ENCODE data around the gene LCTL.
"Not testable (repeated sequence)": the region's sequence is repeated elsewhere in the genome, so short reads cannot be mapped to it uniquely, and the experiment has no call there.

Gene LCTL

DNA sequence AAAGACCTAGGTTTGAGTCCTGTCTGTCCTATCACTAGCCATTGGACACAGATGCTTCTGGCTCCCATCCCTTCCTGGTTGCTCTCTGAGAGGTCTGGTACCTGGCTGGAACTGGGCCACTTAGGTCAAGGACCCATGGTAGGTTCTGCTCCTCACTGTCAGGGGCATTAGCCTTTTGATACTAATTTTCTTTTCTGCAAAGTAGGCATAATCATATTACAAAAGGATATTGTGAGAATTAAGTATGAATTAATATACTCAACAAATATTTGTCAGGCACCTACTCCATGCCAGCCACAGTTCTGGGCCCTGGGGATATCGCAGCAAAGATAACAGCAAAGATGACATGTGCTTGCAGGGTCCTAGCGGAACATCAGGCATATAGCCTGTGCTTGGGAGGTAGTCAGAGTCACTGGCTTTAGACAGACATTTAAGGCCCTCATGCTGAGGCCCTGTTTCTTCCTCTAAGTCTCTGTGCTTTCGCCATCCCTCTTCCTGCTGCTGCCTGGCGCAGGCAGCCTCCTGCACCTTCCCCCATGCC is 25.6 kb upstream of the LCTL start:
- DNase-seq (ENCODE audit: low spot score) = no peak

DNA sequence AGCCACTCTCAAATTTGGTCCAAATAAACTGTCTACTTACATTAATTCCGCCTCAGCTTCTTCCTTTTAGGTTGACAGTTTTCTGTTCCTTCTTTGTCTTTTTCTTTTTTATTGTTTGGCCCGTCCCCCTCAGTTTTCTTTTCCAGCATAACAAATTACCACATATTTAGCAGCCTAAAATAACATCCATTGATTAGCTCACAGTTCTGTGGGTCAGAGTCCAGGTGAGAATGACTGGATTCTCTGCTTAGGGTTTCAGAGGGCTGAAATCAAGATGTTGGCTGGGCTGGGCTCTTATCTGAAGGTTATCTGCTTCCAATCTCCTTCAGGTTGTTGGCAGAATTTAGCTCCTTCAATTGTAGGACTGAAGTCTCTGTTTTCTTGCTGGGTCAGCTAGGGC is 24.6 kb upstream of the LCTL start:
- no peak for DNase-seq (ENCODE audit: low spot score)

DNA sequence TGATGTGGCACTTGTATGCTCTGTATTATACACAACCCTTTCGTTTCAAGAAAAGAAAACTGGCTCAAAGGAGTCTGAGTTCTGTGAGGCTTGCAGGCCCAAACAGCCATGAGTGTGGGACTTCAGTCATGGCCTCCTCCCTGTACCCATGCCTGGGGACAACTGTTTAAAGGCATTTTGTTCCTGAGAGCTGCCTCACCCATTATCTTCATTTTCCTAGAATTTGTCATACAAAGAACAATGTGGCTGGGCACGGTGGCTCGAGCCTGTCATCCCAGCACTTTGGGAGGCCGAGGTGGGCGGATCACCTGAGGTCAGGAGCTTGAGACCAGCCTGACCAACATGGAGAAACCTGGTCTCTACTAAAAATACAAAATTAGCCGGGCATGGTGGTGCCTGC is 23.6 kb upstream of the LCTL start:
- DNase-seq (ENCODE audit: low spot score) = not testable (repeated sequence)

DNA sequence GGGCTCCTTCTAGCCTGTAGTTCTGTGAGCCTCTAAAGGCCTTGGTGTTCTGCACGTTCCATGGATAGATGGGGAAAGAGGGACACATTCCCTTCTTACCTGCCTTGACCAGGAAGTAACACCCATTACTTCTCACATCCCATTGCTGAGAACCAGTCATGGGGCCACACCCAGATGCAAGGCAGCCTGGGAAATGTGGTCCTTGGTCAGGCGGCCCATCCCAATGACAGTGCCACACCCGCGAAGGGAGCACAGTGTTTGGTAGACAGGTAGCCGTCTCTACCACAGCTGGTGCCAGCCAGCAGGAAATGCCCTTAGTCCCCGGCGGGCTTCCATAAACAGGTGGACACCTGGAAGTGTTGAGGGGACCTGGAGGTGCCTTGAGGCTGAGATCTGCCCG is 23.2 kb upstream of the LCTL start:
- DNase-seq (ENCODE audit: low spot score) = no peak

DNA sequence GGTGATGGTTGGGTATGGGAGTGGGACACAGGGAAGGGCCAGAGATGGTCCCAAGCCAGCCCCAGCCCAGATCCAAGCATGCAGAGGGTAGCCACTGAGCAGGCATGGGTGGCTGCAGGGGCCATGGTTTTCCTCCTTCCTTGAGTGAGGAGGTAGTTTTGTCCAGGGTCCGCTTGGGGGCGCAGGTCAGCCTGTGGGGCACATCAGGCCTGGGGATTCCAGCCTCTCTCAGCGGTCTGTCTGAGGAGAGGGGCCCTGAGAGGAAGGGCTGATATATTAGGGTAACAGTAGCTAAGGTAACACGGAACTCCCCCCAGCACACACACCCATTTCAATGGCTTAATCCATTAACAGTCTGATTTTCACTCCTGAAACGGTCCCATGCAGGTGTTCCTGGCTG is 22.7 kb upstream of the LCTL start:
- no peak for DNase-seq (ENCODE audit: low spot score)

DNA sequence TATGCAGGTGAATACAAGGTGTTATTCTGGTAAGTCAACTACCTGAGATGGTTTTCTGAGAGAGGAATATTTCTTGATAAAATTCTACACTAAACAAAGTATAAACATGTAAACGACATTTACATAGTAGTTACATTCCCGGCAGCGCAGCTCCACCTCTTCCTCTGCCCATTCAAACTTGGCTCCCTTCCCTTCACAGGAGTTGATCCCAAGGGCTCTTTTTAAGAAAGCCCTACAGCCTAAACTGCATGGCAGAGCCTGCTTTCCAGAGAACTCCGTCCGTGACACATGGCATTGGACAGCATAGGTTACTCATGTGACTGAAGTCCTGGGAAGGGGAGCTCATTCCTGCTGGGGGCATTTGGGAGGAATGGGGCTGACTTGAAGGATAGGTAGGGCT is 22.0 kb upstream of the LCTL start:
- no peak for DNase-seq (ENCODE audit: low spot score)

DNA sequence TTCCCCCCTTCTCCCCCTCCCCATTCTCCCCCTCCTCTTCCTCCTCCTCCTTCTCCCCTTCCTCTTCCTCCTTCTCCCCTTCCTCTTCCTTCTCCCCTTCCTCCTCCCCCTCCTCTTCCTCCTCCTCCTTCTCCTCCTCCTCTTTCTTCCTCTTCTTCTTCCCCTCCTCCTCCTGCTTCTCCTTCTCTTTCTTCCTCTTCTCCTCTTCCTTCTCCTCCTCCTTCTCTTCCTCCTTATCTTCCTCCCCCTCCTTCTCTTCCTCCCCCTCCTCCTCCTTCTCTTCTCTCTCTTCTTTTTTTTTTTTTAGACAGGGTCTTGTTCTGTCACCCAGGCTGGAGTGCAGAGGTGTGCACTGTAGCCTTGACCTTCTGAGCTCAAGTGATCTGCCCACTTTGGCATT is 21.2 kb upstream of the LCTL start:
- DNase-seq (ENCODE audit: low spot score) = no peak

DNA sequence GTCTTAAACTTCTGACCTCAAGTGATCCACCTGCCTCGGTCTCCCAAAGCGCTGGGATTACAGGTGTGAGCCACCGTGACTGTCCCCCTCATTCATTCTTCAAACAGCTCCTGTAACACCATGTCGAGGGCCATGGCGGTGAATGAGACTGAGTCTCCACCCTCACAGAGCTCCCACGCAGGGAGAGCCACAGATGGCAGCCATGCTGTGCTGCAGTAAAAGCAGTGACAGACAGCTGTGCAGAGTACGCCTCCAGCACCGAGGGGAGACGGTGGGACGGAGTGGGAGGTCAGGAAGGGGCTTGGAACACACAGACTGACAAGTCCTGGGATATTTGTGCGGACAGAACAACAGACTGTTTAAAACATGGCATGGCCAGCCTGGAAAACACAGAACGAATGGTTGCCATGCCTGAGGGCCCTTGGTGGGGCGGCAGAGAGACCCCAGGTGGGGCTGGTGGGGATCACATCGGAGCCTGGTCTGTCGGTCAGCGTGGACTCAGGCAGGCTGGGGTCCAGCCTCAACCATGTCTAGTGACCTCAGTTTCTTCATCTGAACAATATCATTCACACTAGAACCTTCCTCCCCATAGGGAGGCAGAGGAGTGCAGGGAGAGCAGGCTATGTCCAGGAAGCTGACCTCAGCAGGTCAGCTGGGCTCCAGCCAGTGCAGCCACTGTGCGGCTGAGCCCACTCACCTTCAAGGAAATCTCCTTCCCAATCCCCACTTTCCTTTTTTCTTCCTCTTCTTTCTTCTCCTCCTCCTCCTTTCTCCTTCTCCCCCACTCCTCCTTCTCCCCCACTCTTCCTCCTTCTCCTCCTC is 20.6 kb upstream of the LCTL start:
- DNase-seq (ENCODE audit: low spot score) = no peak

DNA sequence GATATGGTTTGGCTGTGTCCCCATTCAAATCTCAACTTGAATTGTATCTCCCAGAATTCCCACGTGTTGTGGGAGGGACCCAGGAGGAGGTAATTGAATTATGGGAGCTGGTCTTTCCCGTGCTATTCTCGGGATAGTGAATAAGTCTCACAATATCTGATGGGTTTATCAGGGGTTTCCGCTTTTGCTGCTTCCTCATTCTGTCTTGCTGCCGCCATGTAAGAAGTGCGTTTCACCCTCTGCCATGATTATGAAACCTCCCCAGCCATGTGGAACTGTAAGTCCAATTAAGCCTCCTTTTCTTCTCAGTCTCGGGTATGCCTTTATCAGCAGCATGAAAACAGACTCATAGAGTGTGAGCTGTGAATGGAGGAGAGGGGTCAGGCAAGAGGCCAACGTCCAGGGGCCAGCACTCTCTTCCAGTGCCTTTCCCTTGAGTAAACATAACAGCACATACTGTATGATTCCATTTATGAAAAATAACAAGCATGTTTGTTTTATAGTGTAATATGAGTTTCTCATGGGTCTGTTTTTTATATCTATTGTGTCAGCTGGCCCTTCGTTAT is 16.3 kb upstream of the LCTL start:
- DNase-seq (ENCODE audit: low spot score) = no peak

DNA sequence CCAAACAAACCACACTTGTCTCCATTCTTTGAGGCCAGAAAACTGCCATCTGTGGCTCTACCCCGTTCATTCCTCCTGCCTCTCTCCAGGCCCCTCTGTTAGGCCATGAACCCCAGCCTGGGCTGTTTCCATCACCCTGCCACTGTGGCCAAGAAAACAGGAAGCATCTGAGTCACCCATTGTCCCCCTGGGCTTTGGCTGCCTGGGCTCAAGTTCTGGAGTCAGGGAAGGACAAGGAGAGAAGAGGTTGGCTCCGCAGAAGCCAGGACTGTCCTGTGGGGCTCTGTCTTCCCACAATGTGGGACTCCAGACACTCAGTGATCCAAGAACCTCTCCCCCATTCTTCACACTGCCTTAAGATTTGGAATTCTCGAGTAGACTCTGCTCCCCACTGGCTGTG is 14.8 kb upstream of the LCTL start:
- DNase-seq (ENCODE audit: low spot score) = no peak

DNA sequence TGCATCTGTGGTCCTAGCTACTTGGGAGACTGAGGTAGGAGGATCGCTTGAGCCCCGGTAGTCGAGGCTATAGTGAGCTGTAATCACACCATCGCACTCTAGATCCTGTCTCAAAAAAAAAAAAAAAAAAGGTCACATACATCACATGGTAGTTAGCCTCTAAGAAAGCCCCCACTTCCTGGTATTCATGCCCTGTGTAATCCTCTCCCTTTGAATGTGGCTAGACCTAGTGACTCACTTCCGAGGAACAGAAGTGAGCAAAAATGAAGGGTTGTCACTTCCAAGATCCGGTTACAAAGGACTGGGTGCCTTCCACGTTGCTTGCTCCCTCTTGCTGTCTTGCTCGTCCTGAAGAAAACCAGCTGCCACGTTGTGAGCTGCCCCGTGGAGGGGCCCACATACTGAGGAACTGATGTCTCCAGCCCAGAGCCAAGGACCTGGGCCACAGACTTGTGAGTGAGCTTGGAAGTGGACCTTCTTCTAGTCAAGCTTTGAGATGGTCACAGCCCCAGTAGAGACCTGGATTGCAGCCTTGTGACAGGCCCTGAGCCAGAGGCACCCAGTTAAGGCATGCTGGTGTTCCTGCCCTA is 12.6 kb upstream of the LCTL start:
- no peak for DNase-seq (ENCODE audit: low spot score)

DNA sequence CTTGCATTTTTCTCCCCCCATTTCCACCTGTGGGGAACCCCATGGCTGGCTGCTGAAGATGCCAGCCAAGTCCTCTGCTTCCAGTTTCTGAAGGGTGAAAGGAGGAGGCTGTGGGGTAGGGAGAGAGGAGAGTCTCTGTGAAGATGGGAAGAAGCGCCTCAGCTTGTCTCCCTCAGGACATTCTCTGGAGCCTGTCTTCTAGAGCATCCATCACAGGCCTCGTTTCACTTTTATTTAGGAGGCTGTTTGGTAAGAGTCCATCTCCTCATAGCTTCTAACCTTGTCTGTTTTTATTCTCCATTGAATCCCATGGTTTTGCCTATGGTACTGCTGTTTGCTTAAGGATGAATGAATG is 8.8 kb upstream of the LCTL start:
- no peak for DNase-seq (ENCODE audit: low spot score)

DNA sequence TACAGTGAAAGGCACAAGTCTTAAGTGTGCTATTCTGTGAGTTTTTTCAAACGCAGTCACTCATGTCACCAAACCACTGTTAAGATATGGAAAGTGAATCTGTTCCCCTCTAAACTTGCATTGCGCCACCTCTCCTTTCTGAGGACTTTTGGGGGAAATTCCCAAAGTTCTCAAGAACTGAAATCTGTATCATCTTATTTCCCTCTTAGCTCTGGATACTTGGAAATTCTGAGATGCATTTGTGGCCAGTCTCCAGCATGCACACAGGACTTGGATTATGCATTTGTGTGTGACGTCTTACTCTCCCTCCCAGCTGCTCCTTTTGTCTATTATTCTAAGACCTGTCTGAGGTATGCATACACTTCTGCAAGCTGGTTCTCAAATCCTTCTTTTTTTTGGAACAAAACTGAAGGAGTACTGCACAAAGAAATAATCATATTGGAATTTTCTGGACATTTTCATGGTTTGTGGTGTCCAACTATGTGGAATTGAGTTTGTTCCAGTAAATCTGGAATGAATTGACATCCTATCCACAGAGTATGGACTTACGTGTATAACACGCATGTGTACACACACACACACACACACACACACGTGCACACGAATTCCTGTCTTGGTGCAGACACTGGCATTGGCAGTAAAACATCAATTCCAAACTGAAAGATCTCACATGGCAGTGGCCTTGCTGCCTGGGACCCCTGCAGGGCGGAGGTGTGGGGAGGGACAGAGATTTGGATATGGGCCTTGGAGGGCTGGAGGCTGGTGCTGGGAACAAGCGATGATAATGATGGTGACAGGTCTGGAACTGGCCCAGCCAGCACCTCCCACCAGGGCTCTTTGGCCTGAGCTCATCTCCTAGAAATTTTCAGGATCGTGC is 8.2 kb upstream of the LCTL start:
- peak; percentile 81 for DNase-seq (ENCODE audit: low spot score)

DNA sequence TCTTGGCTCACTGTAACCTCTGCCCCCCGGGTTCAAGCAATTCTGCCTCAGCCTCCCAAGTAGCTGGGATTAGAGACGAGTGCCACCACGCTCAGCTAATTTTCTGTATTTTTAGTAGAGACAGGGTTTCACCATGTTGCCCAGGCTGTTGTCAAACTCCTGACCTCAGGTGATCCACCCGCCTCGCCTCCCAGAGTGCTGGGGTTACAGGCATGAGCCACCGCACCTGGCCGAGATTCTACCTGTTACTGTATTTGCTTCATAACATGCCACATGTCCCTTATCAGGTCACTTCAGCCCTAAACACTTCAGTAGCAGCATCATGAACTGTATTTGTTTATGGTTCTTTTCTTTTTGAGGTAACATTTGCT is 7.5 kb upstream of the LCTL start:
- DNase-seq (ENCODE audit: low spot score) = peak; percentile 54

DNA sequence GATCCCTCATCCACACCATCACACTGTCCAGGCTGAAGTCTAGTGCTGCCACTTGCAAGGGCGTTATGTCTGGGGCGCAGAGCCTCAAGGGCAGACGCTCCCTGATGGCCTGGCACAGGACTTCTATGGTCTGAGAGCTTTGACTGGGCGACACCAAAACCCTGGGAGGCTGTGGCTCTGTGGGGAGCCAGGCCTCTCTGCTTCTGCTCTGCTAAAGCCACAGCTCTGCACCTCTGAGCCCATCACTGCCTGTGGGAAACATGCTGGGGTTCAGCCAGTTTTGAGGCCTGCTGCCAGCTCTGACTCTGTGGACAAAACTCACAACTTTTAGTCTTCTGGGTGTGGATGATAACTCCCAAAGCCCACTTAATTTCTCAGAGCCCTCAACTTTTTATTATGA is 6.3 kb upstream of the LCTL start:
- peak; percentile 51 for DNase-seq (ENCODE audit: low spot score)

DNA sequence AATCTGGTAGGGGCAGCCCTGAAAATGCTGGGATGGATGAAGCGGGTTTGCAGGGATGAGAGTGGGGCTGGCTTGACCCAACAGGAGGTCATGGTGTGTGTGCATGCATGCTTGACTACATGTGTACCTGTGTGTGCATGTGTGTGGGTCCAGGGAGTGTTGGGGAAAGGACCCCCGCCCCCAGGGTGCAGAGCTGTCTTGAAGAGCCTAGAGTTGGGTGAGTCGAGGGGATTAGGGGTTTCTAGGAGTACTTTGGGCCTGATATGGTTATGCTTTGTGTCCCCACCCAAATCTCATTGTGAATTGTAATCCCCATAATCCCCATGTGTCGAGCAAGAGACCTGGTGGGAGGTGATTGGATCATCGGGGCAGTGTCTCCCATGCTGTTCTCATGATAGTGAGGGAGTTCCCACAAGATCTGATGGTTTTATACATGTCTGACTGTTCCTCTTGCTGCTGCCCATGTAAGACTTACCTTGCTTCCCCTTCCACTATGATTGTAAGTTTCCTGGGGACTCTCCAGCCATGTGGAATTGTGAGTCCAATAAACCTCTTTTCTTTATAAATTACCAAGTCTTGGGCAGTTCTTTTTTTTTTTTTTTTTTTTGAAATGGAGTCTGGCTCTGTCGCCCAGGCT is 5.2 kb upstream of the LCTL start:
- peak; percentile 5 for DNase-seq (ENCODE audit: low spot score)

DNA sequence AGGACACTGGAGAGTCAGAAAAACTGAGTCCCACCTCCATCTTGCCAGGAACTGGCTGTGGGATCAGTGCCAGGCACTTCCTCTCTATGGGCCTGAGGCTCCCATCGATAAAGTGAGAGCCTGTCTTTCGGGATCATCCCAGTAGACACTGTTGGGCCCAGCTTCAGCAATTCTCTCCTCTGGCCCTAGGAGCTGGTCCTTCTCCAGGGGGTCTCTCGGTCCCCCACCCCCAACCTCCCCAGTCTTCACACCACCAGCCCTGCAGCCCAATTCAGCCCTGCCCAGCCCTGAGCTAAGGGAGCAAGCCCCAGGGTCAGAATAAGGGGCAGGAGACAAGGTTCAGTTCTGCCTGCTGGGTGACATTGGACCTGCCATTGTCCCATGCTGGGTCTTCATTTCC is 4.5 kb upstream of the LCTL start:
- peak; percentile 42 for DNase-seq (ENCODE audit: low spot score)

DNA sequence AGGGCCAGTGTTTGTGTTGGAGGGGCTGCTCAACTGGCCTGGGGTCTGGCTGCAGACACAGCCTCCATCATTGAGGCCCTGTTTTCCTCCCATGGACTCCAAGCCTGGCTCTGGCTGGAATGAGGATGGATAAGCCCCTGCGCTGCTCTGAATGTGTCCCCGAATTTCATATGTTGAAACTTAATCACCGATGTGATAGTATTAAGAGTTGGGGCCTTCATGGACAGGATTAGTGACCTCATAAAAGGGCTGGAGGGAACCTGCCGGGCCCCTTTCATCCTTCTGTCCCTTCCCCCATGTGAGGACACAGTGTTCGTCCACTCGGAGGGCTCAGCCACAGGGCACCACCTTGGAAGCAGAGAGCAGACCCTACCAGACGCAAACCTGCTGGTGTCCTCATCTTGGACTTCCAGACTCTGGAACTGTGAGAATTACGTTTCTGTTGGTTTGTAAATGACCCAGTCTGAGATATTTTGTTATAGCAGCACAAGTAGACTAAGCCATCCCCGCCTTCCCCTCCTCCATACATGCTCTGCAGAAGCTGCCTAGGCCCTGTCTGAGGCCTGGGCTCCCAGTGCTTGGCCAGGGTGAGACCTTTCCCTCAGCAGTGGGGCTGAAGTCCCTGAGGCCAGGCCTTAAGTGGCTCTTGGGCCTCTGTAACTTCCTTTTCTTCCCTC is 3.8 kb upstream of the LCTL start:
- peak; percentile 25 for DNase-seq (ENCODE audit: low spot score)

DNA sequence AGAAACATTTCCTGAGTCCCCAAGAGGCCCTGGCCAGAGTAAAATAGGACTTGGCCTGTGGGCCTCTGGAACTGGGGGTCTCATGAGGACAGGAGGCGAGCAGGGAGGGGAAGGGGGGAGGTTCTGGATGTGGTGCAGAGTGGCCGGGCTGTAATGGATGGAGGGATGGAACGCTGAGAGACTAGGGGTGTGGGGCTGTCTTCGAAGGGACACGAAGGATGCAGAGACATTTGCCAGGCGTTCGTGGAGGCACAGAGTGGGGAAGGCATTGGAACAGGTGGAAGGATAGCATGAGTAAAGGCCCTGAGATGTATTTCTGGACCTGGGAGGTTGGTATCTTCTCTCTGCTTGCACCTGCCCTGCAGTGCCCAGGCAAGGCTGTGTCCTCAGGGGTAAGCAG is 2.1 kb upstream of the LCTL start:
- DNase-seq (ENCODE audit: low spot score) = no peak

DNA sequence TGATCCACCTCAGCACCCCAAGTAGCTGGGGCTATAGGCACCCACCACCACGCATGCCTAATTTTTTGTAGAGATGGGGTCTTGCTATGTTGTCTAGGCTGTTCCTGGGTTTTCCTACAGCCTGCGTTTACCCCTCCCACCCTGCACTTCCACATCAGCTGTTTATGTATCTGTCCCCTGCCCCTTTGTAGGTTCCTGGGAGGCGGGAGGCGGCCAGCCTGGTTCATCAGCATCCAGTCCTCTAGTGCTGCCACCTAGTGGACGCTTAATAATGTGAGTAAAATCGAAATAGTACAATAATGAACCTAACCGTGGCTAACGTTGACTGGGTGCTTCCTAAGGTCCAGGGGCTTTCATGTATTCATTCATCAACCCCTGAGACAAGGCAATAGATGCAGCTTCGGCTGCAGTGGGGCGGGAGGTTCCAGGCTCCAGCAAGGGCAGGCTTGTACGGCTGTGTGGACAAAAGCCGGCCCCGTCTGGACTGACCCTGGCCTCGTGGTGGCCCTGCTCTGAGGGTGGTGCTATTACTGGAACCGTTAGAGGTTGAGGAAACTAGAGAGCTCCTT is 1.2 kb upstream of the LCTL start:
- no peak for DNase-seq (ENCODE audit: low spot score)

DNA sequence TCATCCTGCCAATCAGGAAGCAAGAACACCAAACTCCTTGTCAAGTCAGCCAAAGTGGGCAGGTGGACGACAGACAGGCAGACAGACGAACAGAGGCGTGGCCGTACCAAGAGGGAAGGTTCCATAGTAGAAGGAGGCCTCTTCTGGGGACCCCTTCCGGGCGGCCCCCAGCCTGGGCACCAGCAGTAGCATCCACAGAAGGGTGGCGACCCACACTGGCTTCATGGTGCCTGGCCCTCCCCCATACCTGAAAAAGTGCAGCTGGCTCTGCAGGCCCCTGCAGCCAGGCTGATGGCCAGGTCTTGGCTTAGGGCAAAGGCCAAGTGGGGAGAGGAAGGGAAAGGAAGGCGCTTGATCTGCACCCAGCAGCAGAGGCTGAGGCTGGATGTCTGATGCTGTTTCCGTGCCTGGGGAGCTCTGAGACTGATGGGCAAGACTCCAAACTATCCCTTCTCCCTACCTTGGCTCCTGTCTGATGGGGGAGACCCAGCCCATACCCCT is 607 bp downstream of the LCTL start:
- no peak for DNase-seq (ENCODE audit: low spot score)
